HepG2 (cell line): Measurements from ENCODE around the gene HOXA7. TPM values are rescaled to one million over a fixed set of nuclear protein-coding genes. Genes with fewer than 3 reads are reported as not detected.

ENCODE experiments used
- ATAC-seq: fragments of 200-7000 bp; cut with Tn5 transposase; 3 replicates; pipeline ENCODE4 v1.9.1; 2020; ENCODE audit warnings: mild to moderate bottlenecking, moderate library complexity
- BruUV-seq: library from RNA; stranded (reverse); fragments of 400-500 nt; replicated peaks from 2 replicates; lab custom pipeline; 2021; lab: Mats Ljungman, UMichigan
- CTCF ChIA-PET: fragments of 300-600 bp; formaldehyde crosslinking; extraction: SDS; loops from one replicate; lab custom pipeline; 2021; ENCODE audit warnings: low total read pairs, inconsistent platforms, low intra/inter-chr PET ratio; lab: Yijun Ruan, JAX
- POLR2A ChIA-PET: fragments of 350-600 bp; sonication (Branson Sonifier 250); formaldehyde crosslinking; loops from one replicate; lab custom pipeline; 2020; ENCODE audit warnings: antibody characterized with exemption, inconsistent platforms; lab: Yijun Ruan, JAX
- DNase-seq: peaks from one replicate; pipeline ENCODE4 v3.0.0-alpha.2; 2015; ENCODE audit warnings: low spot score
- FAIRE-seq: peaks from 3 replicates; lab custom pipeline; 2011; peaks lifted over from hg19 to GRCh38; lab: Jason Lieb, UNC
- H2AFZ ChIP-seq: one replicate; pipeline ENCODE4 v1.6.1; 2011; ENCODE audit warnings: low read length, inconsistent platforms
- H3K27ac ChIP-seq: fragments of 300-600 bp; 3 replicates; pipeline ENCODE4 v1.8.0; 2011; ENCODE audit warnings: mixed run types, mild to moderate bottlenecking, mixed read lengths, low read length, inconsistent platforms; ENCODE audit not compliant: insufficient read depth; ENCODE audit errors: extremely low read length
- H3K27me3 ChIP-seq, 2 experiments: fragments of 200-600 bp in 1 of 2; 2 replicates in 1 of 2; 3 replicates in 1 of 2; pipeline versions ENCODE4 v1.6.0 to v1.8.0; 2011; ENCODE audit warnings: low read length in 2 of 2, mild to moderate bottlenecking in 2 of 2, moderate library complexity in 2 of 2, inconsistent platforms in 1 of 2; ENCODE audit not compliant: insufficient read depth in 2 of 2, control insufficient read depth in 1 of 2
- H3K36me3 ChIP-seq, 2 experiments: fragments of 200-600 bp in 1 of 2; replicated peaks in 1 of 2; 2 replicates in 1 of 2; 3 replicates in 1 of 2; pipeline versions ENCODE4 v1.5.1 to v1.8.0; 2011; ENCODE audit warnings: low read length in 2 of 2, inconsistent platforms in 1 of 2; ENCODE audit not compliant: insufficient read depth in 2 of 2, control insufficient read depth in 1 of 2
- H3K4me1 ChIP-seq: 2 replicates; pipeline ENCODE4 v1.5.1; 2012; ENCODE audit warnings: low read length, inconsistent platforms; ENCODE audit not compliant: insufficient read depth
- H3K4me2 ChIP-seq: 2 replicates; pipeline ENCODE4 v1.6.0; 2011; ENCODE audit warnings: low read depth, low read length, inconsistent platforms
- H3K4me3 ChIP-seq, 3 experiments: fragments of 200-600 bp in 1 of 3; sonication (generic), shearing (Covaris generic) in 1 of 3; replicated peaks in 1 of 3; 2 replicates each; pipeline ENCODE4 v1.5.1; 2011 to 2016; ENCODE audit warnings: low read length in 3 of 3, inconsistent platforms in 2 of 3, low read depth in 2 of 3, mild to moderate bottlenecking in 2 of 3, control low read depth in 1 of 3, mixed read lengths in 1 of 3; ENCODE audit not compliant: insufficient read depth in 1 of 3
- H3K79me2 ChIP-seq: one replicate; pipeline ENCODE4 v1.6.1; 2011; ENCODE audit warnings: low read length, inconsistent platforms; ENCODE audit not compliant: insufficient read depth
- H3K9ac ChIP-seq: 2 replicates; pipeline ENCODE4 v1.6.0; 2011; ENCODE audit warnings: mild to moderate bottlenecking, low read depth, low read length, inconsistent platforms; ENCODE audit not compliant: insufficient read depth
- H3K9me3 ChIP-seq: 2 replicates; pipeline ENCODE4 v1.5.1; 2012; ENCODE audit warnings: mild to moderate bottlenecking, low read length
- H4K20me1 ChIP-seq: 2 replicates; pipeline ENCODE4 v1.6.0; 2011; ENCODE audit warnings: inconsistent platforms, mild to moderate bottlenecking, low read length, moderate library complexity; ENCODE audit not compliant: insufficient read depth
- AGO2 ChIP-seq: fragments of 200-400 bp; formaldehyde crosslinking; optimal IDR thresholded peaks from 2 replicates; pipeline ENCODE3; 2017; ENCODE audit warnings: mild to moderate bottlenecking, low read depth, low read length, moderate library complexity
- EHMT2 ChIP-seq: fragments of 200-600 bp; sonication (generic); IDR thresholded peaks from 2 replicates; pipeline ENCODE4 v1.7.0; 2017; ENCODE audit warnings: antibody characterized with exemption, low read depth, low read length, borderline replicate concordance
- ZNF251 ChIP-seq: sonication (generic); formaldehyde crosslinking; IDR thresholded peaks from 2 replicates; pipeline ENCODE4 v1.9.0; 2021; ENCODE audit warnings: mild to moderate bottlenecking, missing genetic modification reagents
- WGBS: methylation state at CpG from one replicate; pipeline ENCODE4 v1.1.6; 2017; ENCODE audit warnings: low lambda C conversion rate; 5-methylcytosine and 5-hydroxymethylcytosine counted together
- in situ Hi-C: cut with HindIII; loops from 2 replicates; pipeline ENCODE4 v1.10.0; 2017; ENCODE audit warnings: low pct_unique_long_range_greater_than_20kb; ENCODE audit not compliant: extremely low pct_ligation_motif_present
- intact Hi-C: fragments of 100-400 bp; cut with micrococcal nuclease; formaldehyde crosslinking; loops from one replicate; pipeline ENCODE4 v1.10.0; 2022; ENCODE audit not compliant: unreplicated experiment
- polyA plus RNA-seq, 8 experiments: library from polyadenylated mRNA; depleted of rRNA in 3 of 8; stranded (reverse) in 7 of 8; unstranded in 1 of 8; fragments of >200 nt; fragmentation: Illumina TruSeq in 4 of 8; extraction: Trizol in 4 of 8; gene quantifications; 2 replicates each; pipeline versions ENCODE4 v1.2.1 to v1.2.3, GENCODE V29; 2011 to 2016; ENCODE audit warnings: low read depth in 4 of 8, missing spikeins in 1 of 8, mixed read lengths in 1 of 8; ENCODE audit not compliant: insufficient read depth in 1 of 8
- total RNA-seq, 5 experiments: library from RNA; depleted of rRNA; stranded (reverse); fragments of >200 nt; fragmentation: Illumina TruSeq; extraction: Trizol; gene quantifications; 2 replicates each; pipeline ENCODE4 v1.2.3, GENCODE V29; 2016; ENCODE audit warnings: low read depth in 1 of 5
- TF ChIP-seq, protein P1 (sequence below): sonication (generic); formaldehyde crosslinking; IDR thresholded peaks from 2 replicates; pipeline ENCODE4 v1.8.1; 2023; ENCODE audit warnings: mild to moderate bottlenecking, missing genetic modification reagents, borderline replicate concordance
- TF ChIP-seq, protein P2 (sequence below): sonication (generic); formaldehyde crosslinking; IDR thresholded peaks from 2 replicates; pipeline ENCODE4 v1.9.0; 2021; ENCODE audit warnings: mild to moderate bottlenecking, missing genetic modification reagents

Gene HOXA7
- total and polyA plus RNA-seq, 2 of the 13 experiments (the other 11 are each of a cell fraction or from before 2014, with no cell fraction given) = 0.05 TPM; not detected in 1

DNA sequence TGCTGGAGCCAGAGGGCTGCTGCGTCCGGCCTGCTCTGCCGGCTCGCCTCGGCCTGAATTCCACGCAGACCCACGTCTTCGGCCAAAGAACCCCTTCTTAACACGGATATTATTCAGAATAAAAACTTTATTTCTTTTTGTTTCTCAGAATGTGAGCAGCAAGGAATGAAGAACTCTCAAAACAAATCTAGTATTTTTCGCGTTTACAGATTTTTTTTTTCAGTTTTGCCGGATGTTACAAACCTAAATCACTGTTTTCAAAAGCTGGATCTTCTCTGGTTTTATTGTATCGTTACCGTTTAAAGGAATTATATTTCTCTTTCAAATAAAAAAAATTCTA, 49.6 kb downstream of the HOXA7 start:
- no peak overlapping the region for H2AFZ ChIP-seq
- 98% methylated on average over 14 of the region's 14 CpGs for WGBS
- H3K9me3 ChIP-seq = no peaks in the 10 kb centered on the region
- no TSS peak for BruUV-seq
- intact Hi-C loops = no loop called here
- peaks cover 2 to 7% of the 10 kb centered on the region in 2 experiments; a peak in 2 of 5 replicates for H3K36me3 ChIP-seq
- no peak for FAIRE-seq
- H4K20me1 ChIP-seq = no peaks in the 10 kb centered on the region
- no peak overlapping the region for H3K27ac ChIP-seq
- CTCF ChIA-PET = no interaction called here
- no peaks in the 10 kb centered on the region for H3K27me3 ChIP-seq
- H3K4me3 ChIP-seq = no peak overlapping the region
- no peak for ATAC-seq
- H3K4me1 ChIP-seq = peaks cover 11% of the 10 kb centered on the region; the same call in 1 of the 2 replicates
- POLR2A ChIA-PET = no interaction called here
- H3K9ac ChIP-seq = no peak overlapping the region
- no peak overlapping the region for H3K4me2 ChIP-seq
- DNase-seq = no peak
- in situ Hi-C loops = no loop called here
- peaks cover 4% of the 10 kb centered on the region for H3K79me2 ChIP-seq
- TF ChIP-seq AGO2 (peak; percentile 8), ZNF251 (CRISPR knock-in tag) (no peak)

DNA sequence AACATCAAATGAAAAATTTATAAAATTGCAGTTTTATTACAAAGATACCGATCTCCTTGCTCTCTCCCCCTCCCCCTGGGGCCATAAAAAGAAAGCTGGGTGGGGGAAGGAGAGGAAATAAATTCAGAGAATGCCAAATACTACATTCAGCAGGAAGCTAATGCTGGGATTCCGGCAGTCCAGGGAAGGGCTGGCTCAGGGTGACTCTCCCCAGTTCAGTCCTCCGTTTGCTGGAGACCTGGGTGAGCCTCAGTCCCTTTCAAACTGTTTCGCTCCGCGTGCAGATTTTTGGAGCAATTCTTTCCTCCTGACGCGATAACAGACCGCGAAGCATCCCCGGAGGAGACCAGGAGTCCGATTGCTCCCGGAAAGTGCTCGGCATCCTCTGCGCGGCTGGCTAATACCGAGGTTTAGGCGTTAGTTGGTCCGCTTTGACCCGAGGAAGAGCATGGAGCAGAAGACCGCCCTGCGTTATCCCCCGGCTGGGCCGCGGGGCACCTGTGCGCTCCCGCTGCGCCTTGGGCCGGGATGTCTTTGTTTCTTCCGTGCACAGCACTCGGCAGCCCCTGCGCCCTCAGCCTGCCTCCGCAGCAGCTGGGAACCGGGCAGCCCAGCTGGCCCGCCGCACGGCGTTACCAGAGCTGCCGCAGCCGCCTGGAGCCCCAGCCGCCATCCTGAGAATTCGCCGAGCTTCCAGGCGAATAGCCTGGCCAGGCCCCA, 50.1 kb downstream of the HOXA7 start:
- Histone ChIP-seq H2AFZ (no peak overlapping the region), H3K27ac (no peak overlapping the region), H3K4me2 (no peak overlapping the region), H3K4me1 (peaks cover 5% of the 10 kb centered on the region; the same call in 1 of the 2 replicates), H3K9me3 (no peaks in the 10 kb centered on the region), H4K20me1 (no peaks in the 10 kb centered on the region), H3K79me2 (no peaks in the 10 kb centered on the region), H3K9ac (no peak overlapping the region), H3K4me3 (no peak overlapping the region), H3K27me3 (no peaks in the 10 kb centered on the region), H3K36me3 (peaks cover 2 to 7% of the 10 kb centered on the region in 2 experiments; a peak in 2 of 5 replicates)
- in situ Hi-C loops = no loop called here
- intact Hi-C loops = no loop called here
- no peak for ATAC-seq
- POLR2A ChIA-PET = interaction anchor here (1.7 kb wide), 1 partner anchor 14 kb away, joined by 4 read pairs; no protein-coding TSS in a partner anchor
- CTCF ChIA-PET = no interaction called here
- 91% methylated on average over 18 of the region's 44 CpGs for WGBS
- no peak for FAIRE-seq
- TF ChIP-seq, protein P1, sequence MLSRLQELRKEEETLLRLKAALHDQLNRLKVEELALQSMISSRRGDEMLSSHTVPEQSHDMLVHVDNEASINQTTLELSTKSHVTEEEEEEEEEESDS (CRISPR knock-in tag) = no peak
- TF ChIP-seq EHMT2 (no peak), AGO2 (peak; percentile 98)
- TF ChIP-seq, protein P2, sequence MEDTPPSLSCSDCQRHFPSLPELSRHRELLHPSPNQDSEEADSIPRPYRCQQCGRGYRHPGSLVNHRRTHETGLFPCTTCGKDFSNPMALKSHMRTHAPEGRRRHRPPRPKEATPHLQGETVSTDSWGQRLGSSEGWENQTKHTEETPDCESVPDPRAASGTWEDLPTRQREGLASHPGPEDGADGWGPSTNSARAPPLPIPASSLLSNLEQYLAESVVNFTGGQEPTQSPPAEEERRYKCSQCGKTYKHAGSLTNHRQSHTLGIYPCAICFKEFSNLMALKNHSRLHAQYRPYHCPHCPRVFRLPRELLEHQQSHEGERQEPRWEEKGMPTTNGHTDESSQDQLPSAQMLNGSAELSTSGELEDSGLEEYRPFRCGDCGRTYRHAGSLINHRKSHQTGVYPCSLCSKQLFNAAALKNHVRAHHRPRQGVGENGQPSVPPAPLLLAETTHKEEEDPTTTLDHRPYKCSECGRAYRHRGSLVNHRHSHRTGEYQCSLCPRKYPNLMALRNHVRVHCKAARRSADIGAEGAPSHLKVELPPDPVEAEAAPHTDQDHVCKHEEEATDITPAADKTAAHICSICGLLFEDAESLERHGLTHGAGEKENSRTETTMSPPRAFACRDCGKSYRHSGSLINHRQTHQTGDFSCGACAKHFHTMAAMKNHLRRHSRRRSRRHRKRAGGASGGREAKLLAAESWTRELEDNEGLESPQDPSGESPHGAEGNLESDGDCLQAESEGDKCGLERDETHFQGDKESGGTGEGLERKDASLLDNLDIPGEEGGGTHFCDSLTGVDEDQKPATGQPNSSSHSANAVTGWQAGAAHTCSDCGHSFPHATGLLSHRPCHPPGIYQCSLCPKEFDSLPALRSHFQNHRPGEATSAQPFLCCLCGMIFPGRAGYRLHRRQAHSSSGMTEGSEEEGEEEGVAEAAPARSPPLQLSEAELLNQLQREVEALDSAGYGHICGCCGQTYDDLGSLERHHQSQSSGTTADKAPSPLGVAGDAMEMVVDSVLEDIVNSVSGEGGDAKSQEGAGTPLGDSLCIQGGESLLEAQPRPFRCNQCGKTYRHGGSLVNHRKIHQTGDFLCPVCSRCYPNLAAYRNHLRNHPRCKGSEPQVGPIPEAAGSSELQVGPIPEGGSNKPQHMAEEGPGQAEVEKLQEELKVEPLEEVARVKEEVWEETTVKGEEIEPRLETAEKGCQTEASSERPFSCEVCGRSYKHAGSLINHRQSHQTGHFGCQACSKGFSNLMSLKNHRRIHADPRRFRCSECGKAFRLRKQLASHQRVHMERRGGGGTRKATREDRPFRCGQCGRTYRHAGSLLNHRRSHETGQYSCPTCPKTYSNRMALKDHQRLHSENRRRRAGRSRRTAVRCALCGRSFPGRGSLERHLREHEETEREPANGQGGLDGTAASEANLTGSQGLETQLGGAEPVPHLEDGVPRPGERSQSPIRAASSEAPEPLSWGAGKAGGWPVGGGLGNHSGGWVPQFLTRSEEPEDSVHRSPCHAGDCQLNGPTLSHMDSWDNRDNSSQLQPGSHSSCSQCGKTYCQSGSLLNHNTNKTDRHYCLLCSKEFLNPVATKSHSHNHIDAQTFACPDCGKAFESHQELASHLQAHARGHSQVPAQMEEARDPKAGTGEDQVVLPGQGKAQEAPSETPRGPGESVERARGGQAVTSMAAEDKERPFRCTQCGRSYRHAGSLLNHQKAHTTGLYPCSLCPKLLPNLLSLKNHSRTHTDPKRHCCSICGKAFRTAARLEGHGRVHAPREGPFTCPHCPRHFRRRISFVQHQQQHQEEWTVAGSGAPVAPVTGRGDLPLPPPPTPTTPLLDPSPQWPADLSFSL (CRISPR knock-in tag) = no peak
- BruUV-seq = no TSS peak
- DNase-seq = no peak
